Liver (tissue), 3 donors: ENCODE results near the gene ATE1.

Experiments
- NR2F2 ChIP-seq: IDR thresholded peaks from 2 replicates; pipeline ENCODE4 v1.6.1; 2016; ENCODE audit warnings: antibody characterized with exemption
- RAD21 ChIP-seq, 2 donors: IDR thresholded peaks; 2 replicates each; pipeline ENCODE4 v1.6.1; 2016; ENCODE audit warnings: antibody characterized with exemption in 2 of 2, mild to moderate bottlenecking in 2 of 2
- RXRA ChIP-seq, 2 donors: IDR thresholded peaks; 2 replicates each; pipeline ENCODE4 v1.6.1; 2017 to 2018; ENCODE audit warnings: antibody characterized with exemption in 2 of 2, mild to moderate bottlenecking in 1 of 2
- TAF1 ChIP-seq: conservative IDR thresholded peaks from 2 replicates; pipeline ENCODE4 v1.6.1; 2016; ENCODE audit warnings: antibody characterized with exemption, mild to moderate bottlenecking
- YY1 ChIP-seq: IDR thresholded peaks from 2 replicates; pipeline ENCODE4 v1.6.1; 2016; ENCODE audit warnings: antibody characterized with exemption, mild to moderate bottlenecking
- TF ChIP-seq, protein P1 (sequence below): fragments of 150-350 bp; IDR thresholded peaks from 2 replicates; pipeline ENCODE4 v1.5.1; 2017; ENCODE audit warnings: improper control_type of control experiment, low read depth, low read length; ENCODE audit not compliant: missing input control
- TF ChIP-seq, protein P2 (sequence below): IDR thresholded peaks from 2 replicates; pipeline ENCODE4 v1.6.1; 2016; ENCODE audit warnings: antibody characterized with exemption
- donor health status: healthy.
- donor health status: healthy.

DNA sequence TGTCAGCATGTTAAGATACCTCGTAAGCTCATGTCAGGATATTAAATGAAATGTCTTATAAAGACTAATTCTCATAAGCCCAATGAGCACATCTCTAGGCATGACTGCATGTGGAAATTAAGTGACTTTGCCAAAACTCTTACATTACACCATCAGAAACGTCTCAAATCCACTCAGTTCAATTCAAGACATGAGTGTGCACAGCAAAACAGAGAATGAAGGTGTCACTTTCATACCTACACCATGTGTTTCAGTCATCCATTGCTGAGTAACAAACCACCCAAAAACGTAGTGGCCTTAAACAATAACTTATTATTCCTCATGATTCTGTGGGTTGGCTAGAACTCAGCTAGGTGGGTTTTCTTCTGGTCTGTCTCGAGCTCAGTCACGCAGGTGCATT is 99.8 kb downstream of the ATE1 start:
- TF ChIP-seq, protein P1, sequence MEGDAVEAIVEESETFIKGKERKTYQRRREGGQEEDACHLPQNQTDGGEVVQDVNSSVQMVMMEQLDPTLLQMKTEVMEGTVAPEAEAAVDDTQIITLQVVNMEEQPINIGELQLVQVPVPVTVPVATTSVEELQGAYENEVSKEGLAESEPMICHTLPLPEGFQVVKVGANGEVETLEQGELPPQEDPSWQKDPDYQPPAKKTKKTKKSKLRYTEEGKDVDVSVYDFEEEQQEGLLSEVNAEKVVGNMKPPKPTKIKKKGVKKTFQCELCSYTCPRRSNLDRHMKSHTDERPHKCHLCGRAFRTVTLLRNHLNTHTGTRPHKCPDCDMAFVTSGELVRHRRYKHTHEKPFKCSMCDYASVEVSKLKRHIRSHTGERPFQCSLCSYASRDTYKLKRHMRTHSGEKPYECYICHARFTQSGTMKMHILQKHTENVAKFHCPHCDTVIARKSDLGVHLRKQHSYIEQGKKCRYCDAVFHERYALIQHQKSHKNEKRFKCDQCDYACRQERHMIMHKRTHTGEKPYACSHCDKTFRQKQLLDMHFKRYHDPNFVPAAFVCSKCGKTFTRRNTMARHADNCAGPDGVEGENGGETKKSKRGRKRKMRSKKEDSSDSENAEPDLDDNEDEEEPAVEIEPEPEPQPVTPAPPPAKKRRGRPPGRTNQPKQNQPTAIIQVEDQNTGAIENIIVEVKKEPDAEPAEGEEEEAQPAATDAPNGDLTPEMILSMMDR = no peak
- TF ChIP-seq RXRA (IDR thresholded peaks at IDR 0.05) = no peak
- TF ChIP-seq YY1 = no peak
- no peak for TF ChIP-seq NR2F2
- no peak for TF ChIP-seq TAF1
- no peak for TF ChIP-seq RAD21 (IDR thresholded peaks at IDR 0.05)
- TF ChIP-seq, protein P2, sequence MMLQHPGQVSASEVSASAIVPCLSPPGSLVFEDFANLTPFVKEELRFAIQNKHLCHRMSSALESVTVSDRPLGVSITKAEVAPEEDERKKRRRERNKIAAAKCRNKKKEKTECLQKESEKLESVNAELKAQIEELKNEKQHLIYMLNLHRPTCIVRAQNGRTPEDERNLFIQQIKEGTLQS = no peak
